HepG2 (cell line): ENCODE results near the gene ATPAF2.

Experiments
- CBX1 ChIP-seq: IDR thresholded peaks from one replicate; pipeline ENCODE4 v1.6.1; 2016; ENCODE audit warnings: antibody characterized with exemption, low read depth
- HBP1 ChIP-seq: IDR thresholded peaks from 2 replicates; pipeline ENCODE4 v1.6.1; 2016; ENCODE audit warnings: low read depth, control low read depth
- TF ChIP-seq, protein P1 (sequence below): sonication (generic); formaldehyde crosslinking; IDR thresholded peaks from 2 replicates; pipeline ENCODE4 v1.4.0; 2020; ENCODE audit warnings: missing genetic modification reagents

DNA sequence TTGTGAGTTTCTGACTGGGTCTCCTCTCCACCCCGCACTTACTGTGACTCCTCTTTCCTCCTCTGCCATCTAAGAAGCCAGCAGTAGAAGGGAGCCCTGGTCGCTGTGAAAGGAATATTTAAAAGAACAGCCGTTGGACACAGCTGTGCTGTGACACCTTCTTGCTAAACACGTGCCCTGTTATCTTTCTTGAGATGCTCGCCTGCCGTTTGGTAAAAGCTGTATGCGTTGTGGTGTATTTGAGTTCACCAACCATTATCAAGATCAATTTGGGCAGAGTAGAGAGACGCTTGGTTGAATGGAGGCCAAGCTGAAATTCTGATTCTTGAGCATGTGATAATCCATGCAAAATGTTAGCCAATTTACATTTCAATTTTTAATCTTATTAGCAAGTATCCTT is 4.0 kb upstream of the ATPAF2 start:
- TF ChIP-seq CBX1 (no peak), HBP1 (CRISPR knock-in tag) (no peak)
- TF ChIP-seq, protein P1, sequence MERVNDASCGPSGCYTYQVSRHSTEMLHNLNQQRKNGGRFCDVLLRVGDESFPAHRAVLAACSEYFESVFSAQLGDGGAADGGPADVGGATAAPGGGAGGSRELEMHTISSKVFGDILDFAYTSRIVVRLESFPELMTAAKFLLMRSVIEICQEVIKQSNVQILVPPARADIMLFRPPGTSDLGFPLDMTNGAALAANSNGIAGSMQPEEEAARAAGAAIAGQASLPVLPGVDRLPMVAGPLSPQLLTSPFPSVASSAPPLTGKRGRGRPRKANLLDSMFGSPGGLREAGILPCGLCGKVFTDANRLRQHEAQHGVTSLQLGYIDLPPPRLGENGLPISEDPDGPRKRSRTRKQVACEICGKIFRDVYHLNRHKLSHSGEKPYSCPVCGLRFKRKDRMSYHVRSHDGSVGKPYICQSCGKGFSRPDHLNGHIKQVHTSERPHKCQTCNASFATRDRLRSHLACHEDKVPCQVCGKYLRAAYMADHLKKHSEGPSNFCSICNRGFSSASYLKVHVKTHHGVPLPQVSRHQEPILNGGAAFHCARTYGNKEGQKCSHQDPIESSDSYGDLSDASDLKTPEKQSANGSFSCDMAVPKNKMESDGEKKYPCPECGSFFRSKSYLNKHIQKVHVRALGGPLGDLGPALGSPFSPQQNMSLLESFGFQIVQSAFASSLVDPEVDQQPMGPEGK (CRISPR knock-in tag), result no peak
